GM20000 (cell line): ENCODE results near the gene S100G.
"Not testable (repeated sequence)": the region's sequence is repeated elsewhere in the genome, so short reads cannot be mapped to it uniquely, and the experiment has no call there.

Experiments used
- DNase-seq: peaks from one replicate; pipeline ENCODE4 v3.0.0; 2012; ENCODE audit warnings: low spot score
- CTCF ChIP-seq: IDR thresholded peaks from 2 replicates; pipeline ENCODE4 v1.5.1; 2012; ENCODE audit warnings: mild to moderate bottlenecking, control low read depth; ENCODE audit errors: extremely low read depth, missing control alignments

The S100G gene

GRCh38 chrX:16612257-16612897 lies 37.6 kb upstream of the S100G start:
- no peak for TF ChIP-seq CTCF
- DNase-seq: no peak

GRCh38 chrX:16617382-16617781 lies 32.6 kb upstream of the S100G start:
- TF ChIP-seq CTCF: no peak
- no peak for DNase-seq

GRCh38 chrX:16618422-16618821 lies 31.5 kb upstream of the S100G start:
- DNase-seq: no peak
- TF ChIP-seq CTCF: no peak

GRCh38 chrX:16619024-16619423 lies 30.9 kb upstream of the S100G start:
- TF ChIP-seq CTCF: no peak
- no peak for DNase-seq

GRCh38 chrX:16628511-16628910 lies 21.4 kb upstream of the S100G start:
- DNase-seq: not testable (repeated sequence)

GRCh38 chrX:16628946-16629595 lies 20.9 kb upstream of the S100G start:
- no peak for TF ChIP-seq CTCF
- DNase-seq: no peak

- no peak for DNase-seq
- no peak for TF ChIP-seq CTCF
Measured at GRCh38 chrX:16629909-16630308, 20.0 kb upstream of the S100G start.

- no peak for DNase-seq
- TF ChIP-seq CTCF: no peak
Measured at GRCh38 chrX:16633754-16634153, 16.2 kb upstream of the S100G start.
